ENCODE data around the gene CSNK1A1L.

GRCh38 chr13:37136633-37137032 is 31.2 kb upstream of the CSNK1A1L start:
- TF ChIP-seq, protein P1, sequence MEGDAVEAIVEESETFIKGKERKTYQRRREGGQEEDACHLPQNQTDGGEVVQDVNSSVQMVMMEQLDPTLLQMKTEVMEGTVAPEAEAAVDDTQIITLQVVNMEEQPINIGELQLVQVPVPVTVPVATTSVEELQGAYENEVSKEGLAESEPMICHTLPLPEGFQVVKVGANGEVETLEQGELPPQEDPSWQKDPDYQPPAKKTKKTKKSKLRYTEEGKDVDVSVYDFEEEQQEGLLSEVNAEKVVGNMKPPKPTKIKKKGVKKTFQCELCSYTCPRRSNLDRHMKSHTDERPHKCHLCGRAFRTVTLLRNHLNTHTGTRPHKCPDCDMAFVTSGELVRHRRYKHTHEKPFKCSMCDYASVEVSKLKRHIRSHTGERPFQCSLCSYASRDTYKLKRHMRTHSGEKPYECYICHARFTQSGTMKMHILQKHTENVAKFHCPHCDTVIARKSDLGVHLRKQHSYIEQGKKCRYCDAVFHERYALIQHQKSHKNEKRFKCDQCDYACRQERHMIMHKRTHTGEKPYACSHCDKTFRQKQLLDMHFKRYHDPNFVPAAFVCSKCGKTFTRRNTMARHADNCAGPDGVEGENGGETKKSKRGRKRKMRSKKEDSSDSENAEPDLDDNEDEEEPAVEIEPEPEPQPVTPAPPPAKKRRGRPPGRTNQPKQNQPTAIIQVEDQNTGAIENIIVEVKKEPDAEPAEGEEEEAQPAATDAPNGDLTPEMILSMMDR (IDR thresholded peaks at IDR 0.05): no peak
- TF ChIP-seq POLR2A (IDR thresholded peaks at IDR 0.05): no peak

Data from esophagus squamous epithelium (tissue), 4 donors.